Omental fat pad (tissue), 4 donors: ENCODE measurements around the gene LSG1. TPM values are rescaled to one million over a fixed set of nuclear protein-coding genes. Genes with fewer than 3 reads are reported as not detected.

Experiments
- ATAC-seq: fragments of 150-250 bp; one replicate; pipeline ENCODE4 v1.9.1; 2016; ENCODE audit warnings: mild to moderate bottlenecking, moderate library complexity; ENCODE audit not compliant: low FRiP score
- DNase-seq: peaks from one replicate; pipeline ENCODE4 v3.0.0-alpha.2; 2019; ENCODE audit warnings: low spot score
- CTCF ChIP-seq, 3 donors: fragments of 450-650 bp; IDR thresholded peaks; one replicate each; pipeline ENCODE4 v1.5.1; 2016 to 2017; ENCODE audit warnings: antibody characterized with exemption in 3 of 3, mild to moderate bottlenecking in 3 of 3, moderate library complexity in 2 of 3
- total RNA-seq, 4 donors: library from RNA; depleted of rRNA; stranded (reverse); fragments of >200 nt; gene quantifications; one replicate each; pipeline ENCODE4 v1.1.0, GENCODE V29; 2016

Gene LSG1
- total RNA-seq, 4 donors from 2014 or later = 34.4 to 82.5 (median 35.2) TPM

DNA sequence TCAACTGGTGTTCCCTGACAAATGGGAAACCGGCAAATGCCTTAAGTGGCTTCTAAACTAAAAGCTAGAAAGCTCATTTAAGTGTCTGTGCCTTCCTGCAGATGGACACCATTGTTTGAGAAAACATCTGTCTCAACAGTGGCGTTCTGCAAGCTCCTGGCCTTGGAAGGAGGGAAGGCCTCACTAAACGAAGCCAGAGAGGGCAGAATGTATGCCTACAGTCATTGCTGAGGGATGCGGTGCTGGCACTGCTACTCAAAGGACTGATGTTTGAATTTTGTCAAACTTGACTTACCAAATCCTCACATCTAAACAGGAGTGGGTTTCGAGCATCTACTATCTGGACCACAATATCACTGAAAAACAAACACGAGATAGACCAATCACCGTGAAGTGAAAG is 12.2 kb downstream of the LSG1 start:
- TF ChIP-seq CTCF (IDR thresholded peaks at IDR 0.05) = no peak
- no peak for DNase-seq
- ATAC-seq = no peak

DNA sequence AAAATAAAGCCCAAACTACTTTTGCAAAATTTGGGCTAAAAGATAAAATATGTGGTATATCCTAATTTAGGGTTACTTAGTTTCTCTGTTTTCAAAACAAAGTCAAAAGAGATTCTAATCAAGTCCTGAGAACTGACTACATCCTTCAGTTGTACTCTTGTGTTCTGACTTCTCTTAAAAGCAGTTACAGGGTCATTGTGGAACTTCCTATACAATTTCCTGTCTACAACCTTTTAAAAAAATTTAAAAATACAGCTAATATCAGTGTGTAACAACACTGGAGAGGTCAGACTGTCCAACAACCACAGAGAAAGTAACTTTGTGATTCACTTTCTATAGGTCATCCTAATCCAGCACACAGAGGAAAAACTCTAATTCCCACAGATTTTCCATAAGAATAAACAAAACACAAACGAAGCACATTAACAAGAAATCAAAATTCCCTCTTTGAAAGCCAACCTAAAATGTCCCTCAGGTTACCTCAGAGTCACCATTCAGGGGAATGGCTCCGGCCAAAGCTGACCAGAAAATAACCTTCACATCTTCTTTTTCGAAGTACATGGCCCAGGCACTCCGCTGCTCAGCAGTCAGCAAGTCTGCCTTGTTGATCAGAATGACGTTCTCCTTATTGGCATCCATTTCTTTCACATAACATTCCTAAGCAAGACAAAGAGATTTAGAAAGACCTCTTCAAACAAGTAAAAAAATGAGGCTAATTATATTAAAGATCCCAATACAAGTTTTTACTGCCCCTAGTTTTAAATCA is 13.3 kb downstream of the LSG1 start:
- ATAC-seq = no peak
- TF ChIP-seq CTCF (IDR thresholded peaks at IDR 0.05) = no peak
- no peak for DNase-seq

- TF ChIP-seq CTCF (IDR thresholded peaks at IDR 0.05) = no peak
- ATAC-seq (no peak), DNase-seq (no peak)
Measured at GRCh38 chr3:194657439-194657838, 14.6 kb downstream of the LSG1 start.

- TF ChIP-seq CTCF (IDR thresholded peaks at IDR 0.05) = no peak
- ATAC-seq = no peak
- DNase-seq = no peak
Measured at GRCh38 chr3:194654443-194654842, 17.5 kb downstream of the LSG1 start.

- DNase-seq (no peak), ATAC-seq (no peak)
- TF ChIP-seq CTCF (IDR thresholded peaks at IDR 0.05) = no peak
Measured at GRCh38 chr3:194647747-194648146, 24.2 kb downstream of the LSG1 start.

- DNase-seq = no peak
- ATAC-seq = no peak
- no peak for TF ChIP-seq CTCF (IDR thresholded peaks at IDR 0.05)
Measured at GRCh38 chr3:194642769-194643168, 29.2 kb downstream of the LSG1 start.

DNA sequence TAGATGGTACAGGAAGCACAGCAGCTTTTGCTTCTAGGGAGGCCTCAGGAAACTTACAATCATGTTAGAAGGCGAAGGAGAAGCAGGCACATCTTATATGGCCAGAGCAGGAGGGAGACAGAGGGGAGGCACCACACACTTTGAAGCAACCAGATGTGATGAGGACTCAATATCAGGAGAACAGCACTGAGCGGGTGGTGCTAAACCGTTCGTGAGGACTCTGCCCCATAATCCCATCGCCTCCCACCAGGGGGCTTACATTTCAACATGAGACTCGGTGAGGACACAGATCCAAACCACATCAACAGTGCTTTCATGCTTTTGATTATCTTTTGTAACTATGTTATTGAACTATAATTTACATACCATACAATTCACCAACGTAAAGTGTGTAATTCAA is 31.2 kb downstream of the LSG1 start:
- DNase-seq (no peak), ATAC-seq (no peak)
- TF ChIP-seq CTCF (IDR thresholded peaks at IDR 0.05) = no peak
